ENCODE data around the gene TRIM46. TPM values are rescaled to one million over a fixed set of nuclear protein-coding genes. Genes with fewer than 3 reads are reported as not detected.
"Not testable (repeated sequence)": the region's sequence is repeated elsewhere in the genome, so short reads cannot be mapped to it uniquely, and the experiment has no call there.

Gene TRIM46
- polyA plus RNA-seq, 1 experiment, result 2.9 TPM

GRCh38 chr1:155166471-155167165 is 7.0 kb upstream of the TRIM46 start:
- no peak overlapping the region for H3K4me3 ChIP-seq (ENCODE audit: low read depth, low read length)
- POLR2A ChIA-PET, result interaction anchor here (1.5 kb wide), 1 partner anchor 75 kb away, joined by 7 read pairs; no protein-coding TSS in a partner anchor
- no peaks in the 10 kb centered on the region for H3K9me3 ChIP-seq (ENCODE audit: control insufficient read depth, insufficient read depth, low read length)
- CTCF ChIA-PET, result interaction anchor here (0.5 to 12.4 kb wide), 15 partner anchors 11 to 85 kb away, joined by 3 to 317 read pairs (median 7); partner anchors contain the start of gene DPM3
- H3K27me3 ChIP-seq (ENCODE audit: control insufficient read depth, insufficient read depth, low read length), result no peaks in the 10 kb centered on the region
- no peak overlapping the region for H3K27ac ChIP-seq (ENCODE audit: low read depth, low read length)
- no peak for TF ChIP-seq CTCF (IDR thresholded peaks at IDR 0.05; ENCODE audit: low read depth, low read length)
- no peak for DNase-seq (ENCODE audit: low read depth, low spot score)

GRCh38 chr1:155167166-155168104 is 6.2 kb upstream of the TRIM46 start:
- H3K27ac ChIP-seq (ENCODE audit: low read depth, low read length), result no peak overlapping the region
- ChIA-PET CTCF (interaction anchor here (0.5 to 12.4 kb wide), 16 partner anchors 11 to 224 kb away, joined by 3 to 317 read pairs (median 6); partner anchors contain the start of gene DPM3), POLR2A (interaction anchor here (1.5 kb wide), 1 partner anchor 76 kb away, joined by 7 read pairs; no protein-coding TSS in a partner anchor)
- DNase-seq (ENCODE audit: low read depth, low spot score), result peak; percentile 54
- no peak overlapping the region for H3K4me3 ChIP-seq (ENCODE audit: low read depth, low read length)
- H3K27me3 ChIP-seq (ENCODE audit: control insufficient read depth, insufficient read depth, low read length), result no peaks in the 10 kb centered on the region
- H3K9me3 ChIP-seq (ENCODE audit: control insufficient read depth, insufficient read depth, low read length), result no peaks in the 10 kb centered on the region
- peak; percentile 89 for TF ChIP-seq CTCF (IDR thresholded peaks at IDR 0.05; ENCODE audit: low read depth, low read length)

GRCh38 chr1:155168105-155168445 is 5.6 kb upstream of the TRIM46 start:
- not testable (repeated sequence) for H3K4me3 ChIP-seq (ENCODE audit: low read depth, low read length); H3K9me3 ChIP-seq (ENCODE audit: control insufficient read depth, insufficient read depth, low read length); H3K27me3 ChIP-seq (ENCODE audit: control insufficient read depth, insufficient read depth, low read length); DNase-seq (ENCODE audit: low read depth, low spot score); H3K27ac ChIP-seq (ENCODE audit: low read depth, low read length)
- ChIA-PET POLR2A (interaction anchor here (1.5 kb wide), 1 partner anchor 77 kb away, joined by 7 read pairs; no protein-coding TSS in a partner anchor), CTCF (interaction anchor here (0.6 to 12.4 kb wide), 16 partner anchors 11 to 1661 kb away, joined by 3 to 317 read pairs (median 5); no protein-coding TSS in a partner anchor)

GRCh38 chr1:155168456-155169210 is 5.0 kb upstream of the TRIM46 start:
- no peaks in the 10 kb centered on the region; the same call in 1 of the 2 replicates for H3K9me3 ChIP-seq (ENCODE audit: control insufficient read depth, insufficient read depth, low read length)
- no peak overlapping the region for H3K4me3 ChIP-seq (ENCODE audit: low read depth, low read length)
- no peak overlapping the region for H3K27ac ChIP-seq (ENCODE audit: low read depth, low read length)
- CTCF ChIA-PET, result interaction anchor here (0.6 to 12.4 kb wide), 19 partner anchors 8 to 1660 kb away, joined by 3 to 317 read pairs (median 4); no protein-coding TSS in a partner anchor
- TF ChIP-seq CTCF (IDR thresholded peaks at IDR 0.05; ENCODE audit: low read depth, low read length), result no peak
- POLR2A ChIA-PET, result interaction anchor here (1.5 kb wide), 1 partner anchor 77 kb away, joined by 7 read pairs; no protein-coding TSS in a partner anchor
- DNase-seq (ENCODE audit: low read depth, low spot score), result no peak
- H3K27me3 ChIP-seq (ENCODE audit: control insufficient read depth, insufficient read depth, low read length), result no peaks in the 10 kb centered on the region

GRCh38 chr1:155169541-155169940 is 4.1 kb upstream of the TRIM46 start:
- TF ChIP-seq CTCF (IDR thresholded peaks at IDR 0.05; ENCODE audit: low read depth, low read length), result no peak
- no peaks in the 10 kb centered on the region for H3K27me3 ChIP-seq (ENCODE audit: control insufficient read depth, insufficient read depth, low read length)
- no peaks in the 10 kb centered on the region; the same call in 1 of the 2 replicates for H3K9me3 ChIP-seq (ENCODE audit: control insufficient read depth, insufficient read depth, low read length)
- no peak for DNase-seq (ENCODE audit: low read depth, low spot score)
- no peak overlapping the region for H3K4me3 ChIP-seq (ENCODE audit: low read depth, low read length)
- ChIA-PET POLR2A (interaction anchor here (0.5 kb wide), 1 partner anchor 25 kb away, joined by 5 read pairs; no protein-coding TSS in a partner anchor), CTCF (interaction anchor here (0.7 to 12.4 kb wide), 10 partner anchors 9 to 173 kb away, joined by 3 to 317 read pairs (median 6); partner anchors contain the start of gene EFNA4)
- H3K27ac ChIP-seq (ENCODE audit: low read depth, low read length), result no peak overlapping the region
